Fibroblast of skin of scalp (primary cell): Measurements from ENCODE around the gene WNT4.
A peak's percentile ranks its signal among the peaks of the same experiment; 100 is the strongest.

Experiments used
- DNase-seq: peaks from one replicate; pipeline ENCODE4 v3.0.0-alpha.2; 2013

The WNT4 gene

GRCh38 chr1:22128392-22128791, 14.5 kb downstream of the WNT4 start:
- DNase-seq, result no peak

GRCh38 chr1:22127731-22128130, 15.2 kb downstream of the WNT4 start:
- no peak for DNase-seq

GRCh38 chr1:22127248-22127647, 15.6 kb downstream of the WNT4 start:
- no peak for DNase-seq

- no peak for DNase-seq
Observed at GRCh38 chr1:22126531-22126930, 16.4 kb downstream of the WNT4 start.

- DNase-seq, result no peak
Observed at GRCh38 chr1:22124592-22125229, 18.2 kb downstream of the WNT4 start.

GRCh38 chr1:22123901-22124404, 18.9 kb downstream of the WNT4 start:
- DNase-seq, result no peak

- peak; percentile 63 for DNase-seq
Observed at GRCh38 chr1:22123071-22123390, 19.9 kb downstream of the WNT4 start.

- DNase-seq, result no peak
Observed at GRCh38 chr1:22122273-22123070, 20.4 kb downstream of the WNT4 start.

GRCh38 chr1:22121421-22121911, 21.4 kb downstream of the WNT4 start:
- DNase-seq, result no peak

GRCh38 chr1:22120469-22120790, 22.5 kb downstream of the WNT4 start:
- DNase-seq, result no peak

- no peak for DNase-seq
Observed at GRCh38 chr1:22119626-22120468, 23.1 kb downstream of the WNT4 start.

GRCh38 chr1:22118291-22118992, 24.5 kb downstream of the WNT4 start:
- DNase-seq, result no peak

GRCh38 chr1:22117851-22118250, 25.0 kb downstream of the WNT4 start:
- DNase-seq, result no peak

- no peak for DNase-seq
Observed at GRCh38 chr1:22117238-22117637, 25.7 kb downstream of the WNT4 start.

- DNase-seq, result no peak
Observed at GRCh38 chr1:22115286-22115685, 27.6 kb downstream of the WNT4 start.

- peak; percentile 70 for DNase-seq
Observed at GRCh38 chr1:22114083-22115012, 28.5 kb downstream of the WNT4 start.

GRCh38 chr1:22112554-22112953, 30.3 kb downstream of the WNT4 start:
- no peak for DNase-seq

- DNase-seq, result no peak
Observed at GRCh38 chr1:22111620-22112019, 31.3 kb downstream of the WNT4 start.

GRCh38 chr1:22111115-22111514, 31.8 kb downstream of the WNT4 start:
- no peak for DNase-seq

- no peak for DNase-seq
Observed at GRCh38 chr1:22110016-22110415, 32.9 kb downstream of the WNT4 start.

GRCh38 chr1:22108339-22109105, 34.4 kb downstream of the WNT4 start:
- no peak for DNase-seq
